GM19023 (cell line): ENCODE results near the gene SNAI1.
"Not testable (repeated sequence)": the region's sequence is repeated elsewhere in the genome, so short reads cannot be mapped to it uniquely, and the experiment has no call there.

Source experiments
- ATAC-seq: cut with Tn5 transposase; IDR thresholded peaks from one replicate; pipeline ENCODE4 v1.9.1; 2021; ENCODE audit warnings: mild to moderate bottlenecking, moderate library complexity; ENCODE audit not compliant: unreplicated experiment

Gene SNAI1

DNA sequence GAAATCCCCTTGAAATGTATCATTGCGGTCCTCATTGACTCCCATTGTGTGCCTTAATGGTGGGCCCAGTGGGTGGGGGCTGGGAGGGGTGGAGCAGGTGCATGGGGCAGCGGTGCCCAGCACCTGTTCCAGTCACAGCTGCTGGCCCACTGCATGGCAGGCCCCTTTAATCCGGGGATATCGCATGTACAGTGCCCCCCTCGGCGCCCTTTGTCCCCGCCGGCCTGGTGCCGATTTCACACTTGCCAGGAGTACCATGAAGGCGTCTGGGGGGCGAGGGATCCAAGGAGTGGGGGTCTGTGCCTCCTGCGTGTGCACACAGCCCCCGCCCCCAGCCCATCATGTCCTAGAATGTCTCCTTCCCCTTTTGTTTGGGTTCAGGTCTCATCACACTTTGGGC is 2.8 kb downstream of the SNAI1 start:
- no peak for ATAC-seq

DNA sequence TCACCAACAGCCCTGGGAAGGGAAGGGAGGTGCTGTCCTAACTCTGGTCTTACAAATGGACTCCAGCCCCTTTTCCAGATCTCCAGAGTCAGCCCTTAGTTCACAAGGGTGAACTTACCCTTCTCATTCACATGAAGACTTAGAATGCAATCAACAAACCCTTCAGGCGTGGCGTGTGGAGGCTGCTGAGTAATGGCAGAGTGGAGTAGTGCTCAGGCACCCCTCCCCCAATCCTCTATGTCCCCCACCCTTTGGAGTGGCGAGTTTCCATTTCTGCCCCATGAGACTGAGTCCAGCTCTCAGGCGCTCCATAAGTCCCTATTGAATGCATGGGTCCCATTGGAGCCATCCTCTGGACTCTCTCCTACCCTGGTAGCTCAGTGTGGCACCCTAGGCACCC is 3.3 kb downstream of the SNAI1 start:
- ATAC-seq = no peak

DNA sequence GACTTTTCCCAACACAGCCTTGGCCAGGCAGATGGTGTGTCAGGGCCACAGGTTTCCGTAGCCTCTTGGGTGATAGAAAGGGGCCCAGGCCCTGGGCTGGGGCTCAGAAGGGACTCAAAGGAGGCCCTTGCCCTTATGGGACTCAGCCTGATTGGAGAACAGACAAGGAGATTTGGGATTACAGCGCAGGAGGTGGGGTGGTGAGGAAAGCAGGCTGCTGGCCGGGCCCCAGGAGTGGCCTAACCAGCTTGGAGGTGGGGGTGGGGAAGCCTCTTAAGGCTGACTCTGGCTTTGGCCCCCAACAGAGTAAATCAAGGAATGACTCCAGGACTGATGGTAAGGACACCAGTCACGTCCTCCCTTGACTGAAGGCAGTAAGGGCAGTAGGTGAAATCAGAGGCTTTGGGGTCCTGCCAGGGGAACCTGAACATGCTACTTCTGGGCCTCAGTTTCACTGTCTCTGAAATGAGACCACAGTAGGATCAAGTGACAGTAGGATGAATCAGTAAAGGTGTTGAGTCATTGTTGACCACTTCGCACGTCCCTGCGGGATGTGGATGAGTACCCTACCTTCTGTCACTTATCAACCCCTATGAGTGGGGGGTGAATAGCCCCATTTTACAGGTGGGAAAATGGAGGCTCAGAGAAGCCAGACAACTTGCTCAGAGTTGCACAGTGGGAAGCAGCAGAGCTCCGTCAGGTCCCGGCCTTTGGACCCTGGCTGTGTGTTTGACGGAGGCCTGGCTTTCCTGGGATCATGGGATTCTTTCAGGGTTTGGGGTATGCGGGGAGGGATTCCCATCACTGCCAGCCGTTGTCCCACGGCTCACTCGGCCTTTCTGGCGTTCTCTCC is 4.5 kb downstream of the SNAI1 start:
- ATAC-seq = no peak

DNA sequence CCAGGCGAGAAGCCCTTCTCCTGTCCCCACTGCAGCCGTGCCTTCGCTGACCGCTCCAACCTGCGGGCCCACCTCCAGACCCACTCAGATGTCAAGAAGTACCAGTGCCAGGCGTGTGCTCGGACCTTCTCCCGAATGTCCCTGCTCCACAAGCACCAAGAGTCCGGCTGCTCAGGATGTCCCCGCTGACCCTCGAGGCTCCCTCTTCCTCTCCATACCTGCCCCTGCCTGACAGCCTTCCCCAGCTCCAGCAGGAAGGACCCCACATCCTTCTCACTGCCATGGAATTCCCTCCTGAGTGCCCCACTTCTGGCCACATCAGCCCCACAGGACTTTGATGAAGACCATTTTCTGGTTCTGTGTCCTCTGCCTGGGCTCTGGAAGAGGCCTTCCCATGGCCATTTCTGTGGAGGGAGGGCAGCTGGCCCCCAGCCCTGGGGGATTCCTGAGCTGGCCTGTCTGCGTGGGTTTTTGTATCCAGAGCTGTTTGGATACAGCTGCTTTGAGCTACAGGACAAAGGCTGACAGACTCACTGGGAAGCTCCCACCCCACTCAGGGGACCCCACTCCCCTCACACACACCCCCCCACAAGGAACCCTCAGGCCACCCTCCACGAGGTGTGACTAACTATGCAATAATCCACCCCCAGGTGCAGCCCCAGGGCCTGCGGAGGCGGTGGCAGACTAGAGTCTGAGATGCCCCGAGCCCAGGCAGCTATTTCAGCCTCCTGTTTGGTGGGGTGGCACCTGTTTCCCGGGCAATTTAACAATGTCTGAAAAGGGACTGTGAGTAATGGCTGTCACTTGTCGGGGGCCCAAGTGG is 5.3 kb downstream of the SNAI1 start:
- no peak for ATAC-seq

- ATAC-seq = no peak
These were observed 6.7 kb downstream of the SNAI1 start for GRCh38 chr20:49989234-49990065.

DNA sequence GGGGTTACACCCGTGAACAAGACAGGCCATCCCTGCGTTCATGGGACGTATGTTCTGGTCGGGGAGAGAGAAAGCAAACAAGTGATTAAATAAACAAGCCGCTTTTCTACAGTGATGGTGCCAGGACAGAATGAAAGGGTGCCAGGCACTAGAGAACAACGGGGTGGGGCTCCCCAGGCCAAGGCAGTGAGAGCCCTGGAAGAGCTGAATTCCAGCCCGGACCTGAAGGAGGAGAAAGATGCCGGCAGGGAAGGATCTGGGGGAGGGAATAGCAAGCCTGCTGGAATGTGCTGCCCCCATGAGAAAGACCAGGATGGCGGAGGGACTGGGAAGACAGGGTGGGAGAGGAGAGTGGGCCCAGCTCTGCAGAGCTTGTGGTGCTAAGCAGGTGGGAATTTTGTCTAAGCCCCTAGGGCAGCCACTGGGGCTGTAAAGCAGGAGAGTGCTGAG is 7.5 kb downstream of the SNAI1 start:
- ATAC-seq = no peak

DNA sequence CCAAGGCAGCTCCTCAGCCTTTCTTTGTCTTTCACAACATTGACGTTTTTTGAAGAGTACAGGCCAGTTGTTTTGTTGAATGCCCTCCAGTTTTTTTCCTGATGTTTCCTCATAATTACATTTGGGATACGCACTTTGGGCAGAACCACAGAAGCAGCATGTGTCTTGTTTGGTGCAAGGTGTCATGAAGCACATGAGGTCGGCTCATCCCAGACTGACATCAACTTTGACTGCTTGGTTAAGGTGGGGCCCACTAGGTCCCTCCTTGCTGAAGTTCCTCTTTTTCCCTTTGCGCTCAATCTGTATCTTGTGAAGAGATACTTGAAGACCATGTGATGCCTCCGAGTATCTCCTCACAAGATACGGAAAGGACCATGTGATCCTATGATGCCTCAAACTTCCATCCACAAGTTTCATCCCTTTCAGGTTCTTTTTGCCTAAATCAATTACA is 10.5 kb downstream of the SNAI1 start:
- ATAC-seq = no peak

- no peak for ATAC-seq
These were observed 12.8 kb downstream of the SNAI1 start for GRCh38 chr20:49995586-49995985.

DNA sequence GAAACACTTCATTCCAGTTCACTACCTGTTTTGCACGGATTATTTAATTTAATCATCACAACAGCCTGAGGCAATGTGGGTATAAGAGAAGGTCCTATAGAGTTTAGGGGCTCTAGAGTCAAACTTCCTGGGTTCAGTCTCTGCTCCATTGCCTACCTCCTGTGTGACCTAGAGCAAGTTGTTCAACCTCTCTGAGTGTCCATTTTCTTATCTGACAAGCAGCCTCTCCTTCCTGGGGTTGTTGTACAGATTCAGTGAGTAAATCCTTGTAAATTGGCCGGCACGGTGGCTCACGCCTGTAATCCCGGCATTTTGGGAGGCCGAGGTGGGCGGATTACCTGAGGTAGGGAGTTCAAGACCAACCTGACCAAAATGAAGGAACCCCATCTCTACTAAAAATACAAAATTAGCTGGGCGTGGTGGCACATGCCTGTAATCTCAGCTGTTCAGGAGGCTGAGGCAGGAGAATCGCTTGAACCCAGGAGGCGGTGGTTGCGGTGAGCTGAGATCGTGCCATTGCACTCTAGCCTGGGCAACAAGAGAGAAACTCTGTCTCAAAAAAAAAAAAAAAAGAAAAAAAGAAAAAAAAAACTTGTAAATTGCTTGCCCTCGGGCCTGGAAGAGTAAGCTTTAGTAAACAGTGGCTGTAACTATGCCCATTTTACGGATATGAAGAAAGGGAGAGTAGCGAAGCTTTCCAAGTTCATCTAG is 15.9 kb downstream of the SNAI1 start:
- ATAC-seq = not testable (repeated sequence)

DNA sequence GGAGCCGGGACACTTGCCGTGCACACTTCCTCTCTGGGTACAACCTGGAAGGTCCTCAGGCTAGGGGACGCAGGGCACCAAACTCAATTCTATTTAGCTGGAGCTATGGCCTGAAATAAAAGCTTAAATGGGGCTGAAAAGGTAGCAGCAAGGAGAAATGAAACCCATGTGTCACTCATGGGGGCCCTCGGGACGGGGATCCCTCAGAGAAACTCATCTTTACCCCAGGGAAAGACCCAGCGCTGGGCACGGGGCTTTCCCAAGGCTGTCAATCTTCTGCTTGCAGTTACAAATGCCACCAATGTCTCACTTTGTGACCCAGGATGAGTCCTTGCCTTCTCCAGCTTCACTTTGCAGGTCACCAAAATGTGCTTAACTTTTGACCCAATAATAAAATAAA is 16.5 kb downstream of the SNAI1 start:
- peak; percentile 62 for ATAC-seq

DNA sequence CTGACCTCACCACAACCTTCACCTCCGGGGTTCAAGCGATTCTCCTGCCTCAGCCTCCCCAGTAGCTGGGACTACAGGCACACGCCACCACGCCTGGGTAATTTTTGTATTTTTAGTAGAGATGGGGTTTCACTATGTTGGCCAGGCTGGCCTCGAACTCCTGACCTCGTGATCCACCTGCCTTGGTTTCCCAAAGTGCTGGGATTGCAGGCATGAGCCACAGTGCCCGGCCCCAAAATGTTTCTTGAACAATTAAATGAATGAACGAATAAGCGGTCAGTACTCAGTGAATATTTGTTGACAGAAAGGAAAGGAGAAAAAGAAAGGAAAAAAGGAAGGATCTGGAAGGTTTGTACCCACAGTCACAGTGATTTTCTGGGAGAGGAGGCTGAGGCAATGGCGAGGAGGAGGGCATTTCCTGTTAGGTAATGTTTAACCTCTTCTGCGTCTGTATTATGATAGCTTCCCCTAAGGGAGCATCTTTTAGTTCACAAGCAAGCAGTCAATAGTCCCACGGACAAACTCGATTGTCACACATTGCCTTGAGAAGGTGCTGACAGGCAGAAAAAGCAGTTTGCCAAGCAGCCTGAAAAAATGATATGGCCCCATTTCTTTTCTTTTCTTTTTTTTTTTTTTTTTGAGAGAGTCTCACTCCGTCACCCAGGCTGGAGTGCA is 17.9 kb downstream of the SNAI1 start:
- ATAC-seq = not testable (repeated sequence)

- no peak for ATAC-seq
These were observed 19.1 kb downstream of the SNAI1 start for GRCh38 chr20:50001784-50002311.

DNA sequence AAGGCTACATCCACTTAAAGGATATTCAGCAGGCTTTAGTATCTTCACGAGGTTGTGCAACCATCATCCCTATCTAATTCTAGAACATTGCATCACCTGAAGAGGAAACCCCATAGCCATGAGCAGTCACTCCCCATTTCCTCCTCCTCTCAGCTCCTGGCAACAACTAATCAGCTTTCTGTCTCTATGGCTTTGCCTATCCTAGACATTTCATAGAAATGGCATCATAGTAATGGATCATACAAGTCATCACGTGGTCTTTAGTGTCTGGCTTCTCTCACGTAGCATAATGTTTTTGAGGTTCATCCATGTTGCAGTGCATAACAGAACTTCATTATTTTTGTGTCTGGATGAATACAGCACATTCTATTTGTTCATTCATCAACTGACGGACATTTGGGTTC is 20.5 kb downstream of the SNAI1 start:
- no peak for ATAC-seq

DNA sequence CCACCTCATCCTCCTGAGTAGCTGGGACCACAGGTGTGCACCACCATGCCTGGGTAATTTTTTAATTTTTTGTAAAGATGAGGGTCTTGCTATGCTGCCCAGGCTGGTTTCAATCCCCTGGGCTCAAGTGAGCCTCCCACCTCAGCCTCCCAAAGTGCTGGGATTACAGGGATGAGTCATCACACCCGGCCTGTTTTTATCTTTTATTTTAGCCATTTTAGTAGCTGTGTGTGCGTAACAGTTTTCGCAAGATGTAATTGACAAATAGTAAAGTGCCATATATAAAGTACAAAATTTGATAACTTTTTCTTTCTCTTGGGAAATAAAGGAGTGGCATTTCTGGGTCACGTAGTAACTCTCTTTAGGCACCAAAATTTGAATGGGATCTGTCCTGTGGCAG is 21.4 kb downstream of the SNAI1 start:
- no peak for ATAC-seq

- ATAC-seq = no peak
These were observed 22.7 kb downstream of the SNAI1 start for GRCh38 chr20:50005471-50005981.

- no peak for ATAC-seq
These were observed 24.6 kb downstream of the SNAI1 start for GRCh38 chr20:50007369-50007768.

- ATAC-seq = no peak
These were observed 25.2 kb downstream of the SNAI1 start for GRCh38 chr20:50008007-50008406.

GRCh38 chr20:50009521-50010454 is 27.0 kb downstream of the SNAI1 start:
- ATAC-seq = no peak
